Right hindlimb (tissue), 1 donor: ENCODE results near the gene METTL9.
"Not testable (repeated sequence)": the region's sequence is repeated elsewhere in the genome, so short reads cannot be mapped to it uniquely, and the experiment has no call there.

Source experiments
- DNase-seq: peaks from one replicate; pipeline ENCODE4 v3.0.0-alpha.2; 2018

METTL9 gene

DNA sequence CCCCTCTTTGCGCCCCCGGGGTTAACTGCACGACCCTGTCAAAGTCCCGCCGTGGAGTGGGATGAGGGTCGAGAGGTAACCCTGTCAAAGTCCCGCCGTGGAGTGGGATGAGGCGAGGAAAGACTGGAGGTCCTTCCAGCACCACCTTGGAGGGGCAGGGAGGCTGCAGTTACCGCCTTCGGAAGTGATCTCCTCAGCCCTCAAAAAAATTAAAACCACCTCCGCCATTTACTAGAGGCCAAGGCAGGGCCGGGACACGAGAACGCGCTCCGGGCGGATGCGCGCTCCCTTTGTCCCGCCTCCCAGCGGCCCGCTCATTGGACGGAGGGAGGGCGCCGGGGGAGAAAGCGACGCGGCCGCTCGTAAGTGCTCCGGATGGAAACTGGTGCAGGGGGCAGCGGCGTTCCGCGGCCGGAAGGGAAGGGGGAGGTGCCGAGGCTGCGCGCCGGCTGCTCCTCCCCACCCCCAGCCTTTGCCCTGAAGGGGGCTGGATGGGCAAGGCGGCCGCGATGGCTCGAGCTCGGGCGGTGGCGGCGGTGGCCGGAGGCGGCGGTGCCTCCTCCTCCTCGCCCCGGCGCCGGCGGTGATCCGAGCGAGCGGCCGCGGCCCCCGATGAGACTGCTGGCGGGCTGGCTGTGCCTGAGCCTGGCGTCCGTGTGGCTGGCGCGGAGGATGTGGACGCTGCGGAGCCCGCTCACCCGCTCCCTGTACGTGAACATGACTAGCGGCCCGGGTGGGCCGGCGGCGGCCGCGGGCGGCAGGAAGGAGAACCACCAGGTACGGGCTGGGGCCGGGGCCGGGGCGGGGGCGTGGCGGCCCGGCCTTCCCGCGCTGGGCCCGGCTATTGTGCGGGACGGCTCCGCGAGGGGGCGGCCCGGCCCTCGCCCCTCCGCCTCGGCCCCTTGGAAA lies at the start of gene METTL9:
TSS of gene METTL9 (plus strand) at position 456 of the 909 bp plus-strand sequence. CDS start at position 613, 157 bp downstream.
- DNase-seq, result peak; percentile 98

DNA sequence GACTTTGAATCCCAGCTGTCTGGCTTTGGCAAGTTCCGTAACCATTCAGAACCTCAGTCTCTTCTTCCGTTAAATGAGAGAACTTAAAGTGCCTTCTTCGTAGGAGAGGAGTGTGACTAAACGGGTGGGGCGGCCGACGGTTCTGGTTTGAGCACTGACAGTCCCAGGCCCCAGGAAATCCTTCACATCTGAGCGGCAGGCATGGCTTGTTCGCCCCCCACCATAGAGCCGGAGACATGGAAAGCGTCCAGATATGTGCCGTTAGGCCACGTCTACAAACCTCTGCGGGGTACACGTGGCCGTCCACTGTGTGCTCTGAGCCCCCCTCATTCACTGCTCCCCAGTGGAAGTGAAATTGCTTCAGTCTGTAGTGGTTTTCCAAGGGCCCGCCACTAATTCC lies 49.4 kb upstream of the METTL9 start:
- not testable (repeated sequence) for DNase-seq

DNA sequence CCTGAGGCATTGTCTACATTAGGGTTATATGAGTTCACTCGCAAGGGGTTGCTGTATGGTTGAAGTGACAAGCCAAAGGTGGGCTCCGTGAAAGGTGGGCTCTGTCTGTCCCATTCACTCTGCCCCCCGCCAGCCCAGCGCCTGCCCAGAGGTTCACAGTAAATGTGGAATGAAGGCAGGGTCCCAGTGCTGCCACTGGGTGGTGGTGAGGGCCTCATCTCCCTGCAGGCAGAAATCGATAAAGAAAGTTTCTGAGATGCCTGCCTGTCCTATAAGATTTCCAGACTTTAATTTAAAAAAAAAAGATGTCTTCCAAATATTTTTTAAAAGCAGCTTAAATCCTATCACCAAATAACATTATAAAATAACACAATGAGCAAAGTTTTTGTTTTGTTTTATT lies 48.9 kb upstream of the METTL9 start:
- DNase-seq, result not testable (repeated sequence)

DNA sequence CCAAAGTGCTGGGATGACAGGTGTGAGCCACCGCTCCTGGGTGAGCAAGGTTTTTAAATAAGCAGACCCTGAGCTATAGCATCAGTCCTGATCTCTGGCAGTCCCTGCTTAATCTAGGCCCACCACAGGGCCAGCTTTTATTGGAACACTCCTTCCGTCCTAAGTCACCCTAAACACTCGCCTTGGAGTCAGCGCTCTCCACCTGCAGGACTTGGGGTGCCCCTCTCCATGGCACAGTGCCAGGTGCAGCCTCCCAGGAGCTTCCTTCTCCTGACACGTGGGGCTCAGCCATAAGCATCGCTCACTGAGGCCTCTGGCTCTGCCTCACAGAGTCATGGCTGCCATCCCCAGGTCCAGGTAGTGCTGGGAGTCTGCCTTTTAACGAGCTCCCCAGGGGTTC lies 48.3 kb upstream of the METTL9 start:
- DNase-seq, result not testable (repeated sequence)

DNA sequence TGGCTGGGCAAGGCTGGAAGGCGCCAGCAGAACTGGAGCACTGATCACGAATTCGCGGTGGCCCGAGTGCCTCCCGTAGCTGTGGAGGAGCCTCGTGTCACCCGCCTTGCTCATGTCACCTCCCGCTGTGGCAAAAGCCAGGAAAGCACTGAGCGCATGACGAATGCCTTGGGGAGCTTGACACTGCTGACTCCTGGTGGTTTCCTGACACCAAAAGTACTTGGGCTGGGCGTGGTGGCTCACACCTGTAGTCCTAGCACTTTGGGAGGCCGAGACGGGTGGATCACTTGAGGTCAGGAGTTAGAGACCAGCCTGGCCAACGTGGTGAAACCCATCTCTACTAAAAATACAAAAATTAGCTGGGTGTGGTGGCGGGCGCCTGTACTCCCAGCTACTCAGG lies 47.8 kb upstream of the METTL9 start:
- not testable (repeated sequence) for DNase-seq

DNA sequence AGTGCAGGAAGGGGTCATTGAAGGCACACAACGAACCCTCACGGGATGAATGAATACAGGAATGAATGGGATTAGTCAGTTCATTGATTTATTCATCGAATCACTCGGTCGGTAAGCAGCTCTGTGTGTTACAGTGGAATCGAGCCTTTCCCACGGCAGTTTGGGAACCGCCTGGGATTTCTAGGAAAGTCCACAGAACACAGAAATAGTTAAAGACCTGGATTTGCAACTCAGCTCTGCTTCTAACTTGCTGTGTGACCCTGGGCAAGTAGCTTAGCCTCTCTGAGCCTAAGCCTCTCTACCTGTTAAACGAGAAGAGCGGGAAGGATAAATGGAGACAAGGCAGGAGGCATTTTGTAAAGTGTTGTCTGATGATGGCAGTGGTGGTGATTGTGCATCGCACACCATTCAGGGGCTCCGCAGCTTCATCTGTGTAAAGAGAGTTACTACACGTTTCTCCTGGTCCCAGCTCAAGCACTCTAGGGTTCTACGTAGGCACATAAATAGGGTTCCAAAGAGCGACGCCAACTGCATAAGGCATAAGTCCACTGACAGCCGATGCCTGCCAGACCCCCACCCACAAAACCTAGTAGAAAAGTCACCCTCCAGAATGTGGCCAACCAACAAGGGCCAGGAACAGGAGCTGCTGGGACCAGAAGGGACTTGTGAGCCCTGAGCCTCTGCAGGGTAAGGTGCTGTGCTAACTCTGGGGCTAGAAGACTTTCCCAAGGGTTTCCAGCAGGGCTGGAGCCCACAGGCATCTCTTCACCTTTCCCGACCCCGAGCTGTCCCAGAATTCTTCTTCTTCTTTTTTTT lies 45.7 kb upstream of the METTL9 start:
- not testable (repeated sequence) for DNase-seq

DNA sequence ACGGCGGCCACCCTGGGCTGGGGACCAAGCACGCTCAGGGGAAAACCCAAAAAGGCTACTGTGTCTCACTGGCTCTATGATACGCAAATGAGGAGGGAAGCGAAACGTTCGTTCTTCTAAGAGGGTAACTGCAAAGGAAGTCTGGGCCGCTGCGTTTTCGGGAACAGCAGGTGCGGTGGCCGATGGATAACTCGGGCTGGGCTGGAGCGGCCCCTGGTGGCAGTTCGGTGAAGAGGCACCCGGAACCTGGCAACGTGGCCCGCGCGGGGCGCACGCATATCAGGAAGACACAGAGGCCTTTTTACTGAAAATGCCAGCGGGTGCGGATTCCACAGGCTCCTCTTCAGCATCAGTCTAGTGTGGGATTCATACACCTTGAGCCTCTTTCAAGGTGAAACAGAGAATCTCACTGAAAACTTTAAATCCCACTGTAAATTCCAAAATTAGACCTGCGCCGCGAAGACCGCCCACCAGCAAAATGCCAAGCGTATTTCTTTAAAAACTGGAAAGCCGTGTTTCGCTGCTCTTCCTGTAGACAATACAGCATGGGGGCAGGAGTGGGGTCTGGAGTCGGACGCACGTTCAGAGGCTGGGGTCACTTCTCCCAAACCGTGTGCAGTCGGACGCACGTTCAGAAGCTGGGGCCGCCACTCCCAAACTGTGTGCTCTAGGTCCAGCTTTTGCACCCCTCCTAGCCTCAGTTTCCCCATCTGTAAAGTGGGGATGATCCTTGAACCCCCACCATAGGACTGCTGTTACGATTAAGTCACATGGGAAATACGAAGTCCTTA lies 44.4 kb upstream of the METTL9 start:
- DNase-seq, result peak; percentile 87

- DNase-seq, result not testable (repeated sequence)
Measured at GRCh38 chr16:21555621-21556020, 43.8 kb upstream of the METTL9 start.

GRCh38 chr16:21556026-21556595 lies 43.3 kb upstream of the METTL9 start:
- DNase-seq, result not testable (repeated sequence)

GRCh38 chr16:21556651-21557241 lies 42.6 kb upstream of the METTL9 start:
- DNase-seq, result peak; percentile 41

- no peak for DNase-seq
Measured at GRCh38 chr16:21560462-21560861, 38.9 kb upstream of the METTL9 start.

DNA sequence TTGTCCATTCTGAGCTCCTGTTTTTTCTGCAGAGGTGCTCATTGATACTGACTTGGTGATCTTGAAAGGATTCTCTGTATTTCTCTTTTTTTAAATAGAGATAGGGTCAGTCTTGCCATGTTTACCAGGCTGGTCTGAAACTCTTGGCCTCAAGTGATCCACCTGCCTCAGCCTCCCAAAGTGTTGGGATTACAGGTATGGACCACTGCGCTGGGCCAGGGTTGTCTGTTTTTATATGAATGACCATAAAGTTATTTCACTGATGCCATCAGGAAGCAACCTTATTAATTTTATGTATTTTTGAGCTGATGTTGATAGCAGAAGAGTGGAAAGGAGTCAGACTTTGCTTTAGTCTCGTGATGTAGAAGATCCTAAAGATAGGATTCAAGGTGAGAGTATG lies 35.7 kb upstream of the METTL9 start:
- DNase-seq, result no peak

DNA sequence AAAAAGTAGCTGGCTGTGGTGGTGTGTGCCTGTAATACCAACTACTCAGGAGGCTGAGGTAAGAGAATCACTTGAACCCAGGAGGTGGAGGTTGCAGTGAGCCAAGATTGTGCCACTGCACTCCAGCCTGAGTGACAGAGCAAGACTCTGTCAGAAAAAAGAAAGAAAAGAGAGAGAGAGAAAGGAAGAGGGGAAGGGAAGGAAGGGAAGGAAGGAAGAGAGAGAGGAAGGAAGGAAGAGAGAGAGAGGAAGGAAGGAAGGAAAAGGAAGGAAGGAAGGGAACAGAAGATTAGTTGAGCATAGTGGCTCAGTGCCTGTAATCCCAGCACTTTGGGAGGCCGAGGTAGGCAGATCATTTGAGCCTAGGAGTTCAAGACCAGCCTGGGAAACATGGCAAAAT lies 35.0 kb upstream of the METTL9 start:
- DNase-seq, result not testable (repeated sequence)

DNA sequence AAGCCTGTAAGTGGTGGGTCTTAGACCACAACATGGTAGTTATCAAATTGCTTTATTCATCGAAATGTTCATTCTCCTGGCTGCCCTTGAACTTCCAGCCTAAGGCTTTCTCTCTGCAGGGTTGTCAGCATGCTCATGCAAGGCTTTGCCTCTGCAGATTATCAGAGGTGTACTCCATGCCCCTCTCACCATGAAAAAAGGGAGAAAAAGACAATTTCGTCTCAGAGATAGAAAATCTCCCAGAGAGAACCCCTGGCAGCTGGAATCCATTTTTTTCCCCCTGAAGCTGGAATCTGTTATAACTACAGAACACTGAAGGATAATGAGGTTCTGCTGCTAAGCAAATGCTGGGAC lies 33.9 kb upstream of the METTL9 start:
- no peak for DNase-seq

DNA sequence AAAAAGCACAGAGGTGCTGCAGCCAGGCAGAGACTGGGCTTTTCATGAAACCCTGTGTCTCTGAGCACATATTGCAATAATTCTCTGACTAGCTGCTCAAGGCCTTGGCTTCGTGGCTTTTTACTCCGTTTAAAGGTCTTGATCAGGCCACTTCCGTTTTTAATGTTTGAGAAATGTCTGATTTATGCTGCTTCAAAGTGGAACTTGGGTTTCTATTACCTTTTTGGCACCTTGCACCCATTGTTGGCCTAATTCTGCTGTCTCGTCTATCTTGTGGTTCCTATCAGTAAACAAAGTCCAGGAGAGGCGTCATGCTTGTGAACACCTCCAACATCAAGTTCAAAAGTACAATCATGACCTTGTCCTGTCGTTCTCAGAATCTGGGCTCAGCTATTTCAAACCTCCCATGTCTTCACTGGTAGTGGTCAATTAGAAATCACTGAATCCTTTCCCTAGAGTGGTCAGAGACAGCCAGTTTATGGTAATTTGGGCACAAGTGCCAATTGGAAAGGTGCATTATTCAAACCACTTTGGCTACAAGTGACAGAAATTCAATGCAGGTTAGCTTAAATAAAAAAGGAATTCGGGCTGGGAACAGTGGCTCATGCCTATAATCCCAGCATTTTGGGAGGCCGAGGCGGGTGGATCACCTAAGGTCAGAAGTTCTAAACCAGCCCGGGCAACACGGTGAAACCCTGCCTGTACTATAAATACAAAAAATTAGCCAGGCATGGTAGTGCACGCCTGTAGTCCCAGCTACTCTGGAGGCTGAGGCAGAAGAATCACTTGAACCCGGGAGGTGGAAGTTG lies 33.3 kb upstream of the METTL9 start:
- DNase-seq, result no peak

DNA sequence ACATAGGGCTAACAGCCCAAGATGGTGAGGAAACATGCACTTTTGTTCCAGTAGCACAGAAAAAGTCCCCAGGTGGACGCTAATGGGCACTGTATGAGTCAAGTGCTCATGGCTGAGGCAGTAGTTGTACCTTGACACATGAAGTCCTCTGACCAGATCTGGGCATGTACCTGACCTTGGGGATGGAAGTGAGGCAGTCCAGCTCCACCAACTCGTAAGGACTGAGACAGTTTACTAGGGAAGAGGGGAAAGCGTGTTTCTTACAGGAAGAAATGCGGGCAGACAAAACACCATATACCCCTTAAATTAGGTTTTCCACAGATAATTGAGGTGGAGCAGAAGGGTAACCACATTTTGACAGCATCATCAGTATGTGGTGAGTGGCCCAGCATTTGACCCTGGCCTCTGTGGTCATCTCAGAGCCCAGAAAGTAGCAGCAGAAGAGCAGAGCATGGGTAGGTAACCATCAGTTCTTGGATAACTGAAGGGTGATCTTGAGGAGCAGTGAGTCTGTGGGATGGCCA lies 32.4 kb upstream of the METTL9 start:
- DNase-seq, result peak; percentile 39

DNA sequence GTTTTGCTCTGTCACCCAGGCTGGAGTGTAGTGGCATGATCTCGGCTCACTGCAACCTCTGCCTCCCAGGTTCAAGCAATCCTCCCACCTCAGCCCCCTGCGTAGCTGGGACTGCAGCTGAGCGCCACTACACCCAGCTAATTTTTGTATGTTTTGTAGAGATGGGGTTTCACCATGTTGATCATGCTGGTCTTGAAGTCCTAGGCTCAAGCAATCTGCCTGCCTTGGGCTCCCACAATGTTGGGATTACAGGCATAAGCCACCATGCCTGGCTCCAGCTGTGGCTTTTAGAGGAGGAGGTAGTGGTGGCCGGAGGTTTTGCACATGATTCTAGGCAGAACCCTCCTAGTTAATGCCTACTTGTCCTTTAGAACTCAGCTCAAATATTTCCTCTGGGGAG lies 31.9 kb upstream of the METTL9 start:
- DNase-seq, result not testable (repeated sequence)

DNA sequence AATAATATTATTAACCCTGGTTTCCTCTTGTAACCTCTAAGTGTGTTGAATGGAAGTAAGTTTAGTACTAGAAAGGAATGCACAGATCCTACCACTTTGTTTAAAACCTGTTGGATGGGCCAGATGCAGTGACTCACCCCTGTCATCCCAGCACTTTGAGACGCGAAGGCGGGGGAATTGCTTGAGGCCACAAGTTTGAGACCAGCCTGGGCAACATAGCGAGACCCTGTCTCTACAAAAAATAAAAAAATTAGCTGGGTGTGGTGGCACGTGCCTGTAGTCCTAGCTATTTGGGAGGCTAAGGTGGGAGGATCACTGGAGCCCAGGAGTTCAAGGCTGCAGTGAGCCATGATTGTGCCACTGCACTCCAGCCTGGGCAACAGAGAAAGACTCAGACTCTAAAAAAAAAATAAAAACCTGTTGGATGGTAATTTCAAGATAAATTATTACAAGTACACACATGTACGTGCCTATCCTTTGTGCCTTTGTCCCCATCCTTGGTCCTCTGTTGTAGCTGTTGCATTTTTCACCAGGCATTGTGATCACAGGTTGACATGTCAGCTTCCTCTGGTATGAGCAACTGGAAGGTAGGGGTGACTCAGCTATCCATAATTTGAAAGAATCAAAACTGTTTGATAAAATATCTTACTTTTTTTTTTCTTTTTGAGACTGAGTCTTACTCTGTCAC lies 30.7 kb upstream of the METTL9 start:
- DNase-seq, result no peak

DNA sequence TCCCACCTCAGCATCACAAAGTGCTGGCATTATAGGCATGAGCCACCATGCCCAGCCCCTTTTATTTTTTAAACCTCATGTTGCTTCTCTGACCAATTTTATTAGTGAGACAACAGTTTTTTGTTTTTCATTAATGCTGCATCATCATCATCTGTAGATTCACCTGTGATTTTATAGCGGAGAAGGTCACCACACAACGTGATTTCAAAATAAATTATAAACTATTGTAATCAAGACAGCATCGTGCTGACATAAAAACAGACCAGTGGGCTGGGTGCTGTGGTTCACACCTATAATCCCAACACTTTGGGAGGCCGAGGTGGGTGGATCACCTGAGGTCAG lies 28.7 kb upstream of the METTL9 start:
- DNase-seq, result no peak

- not testable (repeated sequence) for DNase-seq
Measured at GRCh38 chr16:21573506-21573905, 25.9 kb upstream of the METTL9 start.

- DNase-seq, result no peak
Measured at GRCh38 chr16:21574372-21574771, 25.0 kb upstream of the METTL9 start.
